NB4 (cell line): ENCODE results near the gene RPUSD3.

Experiments used
- CTCF ChIP-seq: IDR thresholded peaks from one replicate; pipeline ENCODE4 v1.5.1; 2012; ENCODE audit warnings: low read depth, low read length
- MAX ChIP-seq: IDR thresholded peaks from 2 replicates; pipeline ENCODE4 v1.6.1; 2011; ENCODE audit warnings: low read depth, low read length

GRCh38 chr3:9846931-9847488 is 3.2 kb upstream of the RPUSD3 start:
- no peak for TF ChIP-seq CTCF
- TF ChIP-seq MAX = no peak
